M059J (cell line): ENCODE results near the gene INPP5D. TPM values are rescaled to one million over a fixed set of nuclear protein-coding genes. Genes with fewer than 3 reads are reported as not detected.

Source experiments
- DNase-seq: peaks from one replicate; pipeline ENCODE4 v3.0.0-alpha.2; 2012; ENCODE audit warnings: low read depth
- total RNA-seq: library from RNA; depleted of rRNA; stranded (reverse); fragments of >200 nt; shearing (Covaris generic); gene quantifications from 2 replicates; pipeline ENCODE4 v1.2.3, GENCODE V29; 2014; rRNA removed

INPP5D gene
- total RNA-seq, 1 experiment from 2014 or later = not detected

GRCh38 chr2:233236820-233237589, 176.9 kb downstream of the INPP5D start:
- DNase-seq = no peak

- DNase-seq = peak; percentile 35
Measured at GRCh38 chr2:233240897-233241296, 180.8 kb downstream of the INPP5D start.

GRCh38 chr2:233241803-233242202, 181.7 kb downstream of the INPP5D start:
- no peak for DNase-seq

- DNase-seq = no peak
Measured at GRCh38 chr2:233242231-233242927, 182.2 kb downstream of the INPP5D start.

- no peak for DNase-seq
Measured at GRCh38 chr2:233243348-233243747, 183.2 kb downstream of the INPP5D start.

- DNase-seq = peak; percentile 61
Measured at GRCh38 chr2:233244818-233245217, 184.7 kb downstream of the INPP5D start.

GRCh38 chr2:233245406-233245805, 185.3 kb downstream of the INPP5D start:
- peak; percentile 34 for DNase-seq

- no peak for DNase-seq
Measured at GRCh38 chr2:233247116-233247515, 187.0 kb downstream of the INPP5D start.

GRCh38 chr2:233247744-233248143, 187.6 kb downstream of the INPP5D start:
- DNase-seq = peak; percentile 94

- DNase-seq = no peak
Measured at GRCh38 chr2:233248999-233249398, 188.9 kb downstream of the INPP5D start.

- no peak for DNase-seq
Measured at GRCh38 chr2:233250568-233250967, 190.4 kb downstream of the INPP5D start.

GRCh38 chr2:233250985-233251305, 190.8 kb downstream of the INPP5D start:
- no peak for DNase-seq

GRCh38 chr2:233251306-233252116, 191.4 kb downstream of the INPP5D start, which contains the start of gene ATG16L1:
Gene ATG16L1 (plus strand): TSS chr2:233251673. CDS start chr2:233251828, 155 bp downstream.
- peak; percentile 92 for DNase-seq

- DNase-seq = no peak
Measured at GRCh38 chr2:233252227-233252626, 192.1 kb downstream of the INPP5D start.

GRCh38 chr2:233255151-233255550, 195.0 kb downstream of the INPP5D start:
- no peak for DNase-seq

GRCh38 chr2:233256048-233256447, 195.9 kb downstream of the INPP5D start:
- DNase-seq = no peak

Other genes with a start within 250 kb of the INPP5D start
- gene SNORC, start 190.1 kb upstream of the INPP5D start, total RNA-seq = 0.52 and 0.71 TPM in 2 replicates
- gene NGEF, start 47.1 kb upstream of the INPP5D start, total RNA-seq = 3.5 and 7.8 TPM in 2 replicates
- gene NEU2, start 27.7 kb upstream of the INPP5D start, total RNA-seq = not detected in 2 replicates
- 20.1 and 32.5 TPM in 2 replicates for gene ATG16L1, start 191.3 kb downstream of the INPP5D start, total RNA-seq
- gene SAG, start 247.5 kb downstream of the INPP5D start, total RNA-seq = not detected in 2 replicates